OCI-LY1 (cell line): Measurements from ENCODE around the gene RXFP2.

ENCODE experiments used
- H2AFZ ChIP-seq: fragments of 200-600 bp; sonication (generic), shearing (Covaris generic); 2 replicates; pipeline ENCODE4 v1.6.0; 2014; ENCODE audit warnings: antibody characterized with exemption, mild to moderate bottlenecking, low read length
- H3F3A ChIP-seq: fragments of 200-600 bp; sonication (generic), shearing (Covaris generic); 2 replicates; pipeline ENCODE4 v1.6.0; 2014; ENCODE audit warnings: mild to moderate bottlenecking, antibody characterized with exemption, low read length, moderate library complexity; ENCODE audit not compliant: insufficient read depth
- H3K27ac ChIP-seq: fragments of 200-600 bp; sonication (generic); 2 replicates; pipeline ENCODE4 v1.5.1; 2014; ENCODE audit warnings: low read length, mixed run types, mild to moderate bottlenecking, low read depth; ENCODE audit not compliant: poor library complexity, severe bottlenecking
- H3K27me3 ChIP-seq: fragments of 200-600 bp; sonication (generic); 2 replicates; pipeline ENCODE4 v1.6.0; 2014; ENCODE audit warnings: antibody characterized with exemption, mild to moderate bottlenecking, low read length, moderate library complexity; ENCODE audit not compliant: insufficient read depth
- H3K36me3 ChIP-seq: fragments of 200-600 bp; sonication (generic); 2 replicates; pipeline ENCODE4 v1.6.1; 2014; ENCODE audit warnings: mild to moderate bottlenecking, antibody characterized with exemption, low read length, moderate library complexity, mixed read lengths; ENCODE audit not compliant: insufficient read depth
- H3K4me1 ChIP-seq: fragments of 200-600 bp; sonication (generic); 2 replicates; pipeline ENCODE4 v1.5.1; 2014; ENCODE audit warnings: mild to moderate bottlenecking, low read length, moderate library complexity; ENCODE audit not compliant: insufficient read depth, severe bottlenecking
- H3K4me2 ChIP-seq: fragments of 200-600 bp; sonication (generic), shearing (Covaris generic); 2 replicates; pipeline ENCODE4 v1.6.1; 2014; ENCODE audit warnings: low read length
- H3K4me3 ChIP-seq: fragments of 200-600 bp; sonication (generic); 2 replicates; pipeline ENCODE4 v1.5.1; 2014; ENCODE audit warnings: low read length, low read depth, mild to moderate bottlenecking, mixed read lengths; ENCODE audit not compliant: poor library complexity, severe bottlenecking
- H3K79me2 ChIP-seq: fragments of 200-600 bp; shearing (Covaris generic); 2 replicates; pipeline ENCODE4 v1.6.1; 2016; ENCODE audit warnings: mixed run types, low read length, mixed read lengths; ENCODE audit not compliant: insufficient read depth
- H3K9ac ChIP-seq: fragments of 200-600 bp; sonication (generic), shearing (Covaris generic); 2 replicates; pipeline ENCODE4 v1.6.1; 2014; ENCODE audit warnings: mild to moderate bottlenecking, low read length, mixed read lengths
- H3K9me2 ChIP-seq: fragments of 200-600 bp; sonication (generic), shearing (Covaris generic); 2 replicates; pipeline ENCODE4 v1.6.1; 2014; ENCODE audit warnings: low read depth, mild to moderate bottlenecking, low read length, mixed read lengths
- H3K9me3 ChIP-seq: fragments of 200-600 bp; shearing (Covaris generic); 2 replicates; pipeline ENCODE4 v1.6.1; 2014; ENCODE audit warnings: low read length, mixed read lengths
- H4K20me1 ChIP-seq: fragments of 200-600 bp; sonication (generic), shearing (Covaris generic); 2 replicates; pipeline ENCODE4 v1.6.0; 2016; ENCODE audit warnings: mild to moderate bottlenecking, low read length; ENCODE audit not compliant: insufficient read depth
- CTCF ChIP-seq: fragments of 200-600 bp; sonication (generic), shearing (Covaris generic); IDR thresholded peaks from 2 replicates; pipeline ENCODE4 v1.5.1; 2017; ENCODE audit warnings: mild to moderate bottlenecking, antibody characterized with exemption, low read length, moderate library complexity, mixed read lengths
- EZH2 ChIP-seq: fragments of 200-600 bp; sonication (generic), shearing (Covaris generic); IDR thresholded peaks from 2 replicates; pipeline ENCODE4 v1.8.0; 2017; ENCODE audit warnings: borderline replicate concordance, mixed run types, mild to moderate bottlenecking, antibody characterized with exemption, low read length, moderate library complexity, mixed read lengths

RXFP2 gene

GRCh38 chr13:31849206-31849605 lies 109.9 kb downstream of the RXFP2 start:
- Histone ChIP-seq H2AFZ (no peak overlapping the region), H3K36me3 (no peaks in the 10 kb centered on the region), H3K9ac (no peak overlapping the region), H4K20me1 (no peaks in the 10 kb centered on the region), H3F3A (no peaks in the 10 kb centered on the region), H3K4me3 (no peak overlapping the region), H3K9me3 (no peaks in the 10 kb centered on the region), H3K27ac (no peak overlapping the region), H3K4me2 (no peak overlapping the region), H3K79me2 (no peaks in the 10 kb centered on the region), H3K9me2 (no peaks in the 10 kb centered on the region), H3K4me1 (peaks cover 9% of the 10 kb centered on the region), H3K27me3 (peaks cover 10% of the 10 kb centered on the region; the same call in 1 of the 2 replicates)
- no peak for TF ChIP-seq EZH2

GRCh38 chr13:31850041-31850555 lies 110.8 kb downstream of the RXFP2 start:
- H3K27me3 ChIP-seq = peaks cover 10% of the 10 kb centered on the region; the same call in 1 of the 2 replicates
- no peaks in the 10 kb centered on the region for H4K20me1 ChIP-seq
- no peaks in the 10 kb centered on the region for H3K79me2 ChIP-seq
- no peaks in the 10 kb centered on the region for H3K9me2 ChIP-seq
- peaks cover 9% of the 10 kb centered on the region for H3K4me1 ChIP-seq
- no peak overlapping the region for H2AFZ ChIP-seq
- no peak overlapping the region for H3K9ac ChIP-seq
- H3F3A ChIP-seq = no peaks in the 10 kb centered on the region
- H3K4me2 ChIP-seq = no peak overlapping the region
- no peak overlapping the region for H3K27ac ChIP-seq
- TF ChIP-seq EZH2 = no peak
- TF ChIP-seq CTCF = no peak
- H3K4me3 ChIP-seq = no peak overlapping the region
- H3K9me3 ChIP-seq = no peaks in the 10 kb centered on the region
- no peaks in the 10 kb centered on the region for H3K36me3 ChIP-seq

- H3K79me2 ChIP-seq = no peaks in the 10 kb centered on the region
- H3K9me2 ChIP-seq = no peaks in the 10 kb centered on the region
- H3K27ac ChIP-seq = no peak overlapping the region
- no peak overlapping the region for H3K4me2 ChIP-seq
- no peak overlapping the region for H3K4me3 ChIP-seq
- TF ChIP-seq CTCF (no peak), EZH2 (no peak)
- no peaks in the 10 kb centered on the region for H4K20me1 ChIP-seq
- H3K4me1 ChIP-seq = peaks cover 7% of the 10 kb centered on the region
- H3K9ac ChIP-seq = no peak overlapping the region
- H3K9me3 ChIP-seq = no peaks in the 10 kb centered on the region
- no peak overlapping the region for H2AFZ ChIP-seq
- H3F3A ChIP-seq = no peaks in the 10 kb centered on the region
- H3K36me3 ChIP-seq = no peaks in the 10 kb centered on the region
- H3K27me3 ChIP-seq = peaks cover 10% of the 10 kb centered on the region; the same call in 1 of the 2 replicates
Observed at GRCh38 chr13:31851216-31851615, 111.9 kb downstream of the RXFP2 start.
